HepG2 (cell line): ENCODE data around the gene OR10A3.

Experiments used
- GTF2F1 ChIP-seq: fragments of 150-350 bp; IDR thresholded peaks from 2 replicates; pipeline ENCODE4 v1.6.1; 2014; ENCODE audit warnings: low read length
- TF ChIP-seq, protein P1 (sequence below): sonication (generic); formaldehyde crosslinking; IDR thresholded peaks from 2 replicates; pipeline ENCODE4 v1.5.0; 2020; ENCODE audit warnings: mild to moderate bottlenecking, missing genetic modification reagents, moderate library complexity

DNA sequence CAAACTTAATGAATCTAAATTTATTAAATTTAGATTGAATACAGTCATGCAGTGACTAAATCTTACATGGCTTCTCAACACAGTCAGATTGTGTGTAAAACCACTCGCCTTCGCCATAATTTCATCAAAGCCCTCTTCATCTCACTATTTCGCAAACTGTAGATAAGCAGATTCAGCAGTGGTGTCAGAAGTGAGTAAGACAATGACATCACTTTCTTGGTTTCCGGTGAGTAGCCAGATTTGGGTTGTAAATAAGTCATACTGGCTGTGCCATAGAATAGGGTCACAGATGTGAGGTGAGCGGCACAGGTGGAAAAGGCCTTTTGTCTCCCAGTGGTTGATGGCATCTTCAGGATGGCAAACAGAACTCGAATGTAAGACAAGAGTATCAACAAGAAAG lies 13.9 kb downstream of the OR10A3 start:
- TF ChIP-seq, protein P1, sequence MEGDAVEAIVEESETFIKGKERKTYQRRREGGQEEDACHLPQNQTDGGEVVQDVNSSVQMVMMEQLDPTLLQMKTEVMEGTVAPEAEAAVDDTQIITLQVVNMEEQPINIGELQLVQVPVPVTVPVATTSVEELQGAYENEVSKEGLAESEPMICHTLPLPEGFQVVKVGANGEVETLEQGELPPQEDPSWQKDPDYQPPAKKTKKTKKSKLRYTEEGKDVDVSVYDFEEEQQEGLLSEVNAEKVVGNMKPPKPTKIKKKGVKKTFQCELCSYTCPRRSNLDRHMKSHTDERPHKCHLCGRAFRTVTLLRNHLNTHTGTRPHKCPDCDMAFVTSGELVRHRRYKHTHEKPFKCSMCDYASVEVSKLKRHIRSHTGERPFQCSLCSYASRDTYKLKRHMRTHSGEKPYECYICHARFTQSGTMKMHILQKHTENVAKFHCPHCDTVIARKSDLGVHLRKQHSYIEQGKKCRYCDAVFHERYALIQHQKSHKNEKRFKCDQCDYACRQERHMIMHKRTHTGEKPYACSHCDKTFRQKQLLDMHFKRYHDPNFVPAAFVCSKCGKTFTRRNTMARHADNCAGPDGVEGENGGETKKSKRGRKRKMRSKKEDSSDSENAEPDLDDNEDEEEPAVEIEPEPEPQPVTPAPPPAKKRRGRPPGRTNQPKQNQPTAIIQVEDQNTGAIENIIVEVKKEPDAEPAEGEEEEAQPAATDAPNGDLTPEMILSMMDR (CRISPR knock-in tag) = no peak
- no peak for TF ChIP-seq GTF2F1
